Middle frontal gyrus (tissue), 1 donor: ENCODE results near the gene TMTC2.

ENCODE experiments used
- DNase-seq: peaks from one replicate; pipeline ENCODE4 v3.0.0-alpha.2; 2015; ENCODE audit warnings: low spot score; ENCODE audit errors: extremely low spot score

The TMTC2 gene

DNA sequence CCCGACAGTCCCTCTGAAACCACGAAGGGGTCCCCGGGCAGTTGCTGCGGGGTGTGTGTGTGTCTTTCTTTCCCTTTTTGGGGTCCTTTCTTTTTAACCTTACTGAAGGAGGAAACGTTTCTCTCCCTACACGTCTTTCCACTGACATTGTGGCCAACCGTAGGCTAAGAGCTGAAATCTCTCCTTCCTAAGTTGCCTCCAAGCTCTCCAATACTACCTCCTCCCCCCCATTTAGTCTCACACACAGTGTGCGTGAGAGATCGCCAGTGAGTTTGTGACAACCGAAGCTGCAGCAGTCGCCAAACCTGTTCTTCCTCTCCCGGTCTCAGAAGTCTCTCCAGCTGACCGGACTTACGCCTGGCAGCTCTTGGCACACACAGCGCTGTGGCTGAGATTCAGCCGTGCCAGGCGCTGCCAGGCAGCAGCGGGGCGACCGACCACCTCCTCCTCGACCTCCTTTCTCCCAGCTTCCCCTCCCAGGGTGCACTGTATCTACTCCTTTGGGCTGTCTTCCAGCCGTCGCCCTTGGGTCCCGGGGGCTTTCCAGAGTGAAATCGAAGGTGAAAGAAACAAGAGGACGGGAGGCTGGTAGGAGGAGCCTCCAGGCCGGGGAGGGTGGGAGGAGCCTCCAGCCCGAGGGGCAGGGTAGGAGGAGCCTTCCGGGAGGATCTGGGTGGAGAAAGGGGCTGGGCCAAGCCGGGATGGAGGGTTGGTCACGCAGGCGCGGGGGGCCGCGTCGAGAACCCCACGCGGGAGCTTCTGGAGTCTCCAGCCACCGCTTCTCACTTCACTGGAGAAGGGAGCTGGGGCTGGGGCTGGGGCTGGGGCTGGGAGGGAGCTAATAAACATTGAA is at the start of gene TMTC2:
Gene TMTC2, plus strand, starts transcription at position 739 of the 853 bp plus-strand sequence.
- peak; percentile 91 for DNase-seq

- no peak for DNase-seq
These were observed 48.4 kb upstream of the TMTC2 start for GRCh38 chr12:82638324-82638723.

- no peak for DNase-seq
These were observed 41.8 kb upstream of the TMTC2 start for GRCh38 chr12:82644896-82645295.

DNA sequence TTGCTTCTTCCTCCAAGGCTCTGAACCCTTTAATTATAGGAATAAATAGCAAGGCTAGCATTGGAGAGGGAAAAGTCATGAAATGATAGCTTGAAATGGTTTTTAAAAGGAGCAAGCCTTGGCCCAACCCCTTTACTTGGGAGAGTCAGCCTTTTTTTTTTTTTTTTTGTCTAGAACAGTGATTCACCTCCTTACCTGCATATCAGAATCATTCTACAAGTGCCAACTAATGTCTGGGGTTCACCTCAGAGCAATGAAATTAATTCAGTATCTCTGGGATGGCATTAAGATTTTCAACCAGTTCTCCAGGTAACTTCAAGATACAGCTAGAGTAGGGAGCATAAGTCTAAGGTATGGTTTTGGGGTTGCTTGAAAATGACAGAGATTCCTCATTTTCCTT is 41.3 kb upstream of the TMTC2 start:
- no peak for DNase-seq

DNA sequence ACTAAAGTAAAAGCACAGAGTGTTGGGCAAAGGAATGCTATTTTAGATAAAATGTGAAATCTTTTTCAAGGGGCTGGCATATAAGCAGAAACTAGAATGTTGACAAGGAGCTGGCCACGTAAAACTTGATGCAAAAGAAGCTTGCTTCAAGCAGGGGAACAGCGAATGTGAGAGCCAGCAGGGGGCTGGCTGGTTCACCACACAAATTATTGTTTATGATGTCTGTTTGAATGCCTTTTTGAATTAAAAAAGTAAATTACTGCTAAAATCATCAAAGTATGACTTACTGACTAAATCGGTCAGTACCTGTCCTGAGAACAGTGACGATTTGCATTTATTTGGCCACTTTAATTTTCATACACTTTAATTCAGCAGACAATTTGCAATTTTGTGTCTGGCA is 38.9 kb upstream of the TMTC2 start:
- no peak for DNase-seq

GRCh38 chr12:82648259-82648909 is 38.3 kb upstream of the TMTC2 start:
- no peak for DNase-seq

DNA sequence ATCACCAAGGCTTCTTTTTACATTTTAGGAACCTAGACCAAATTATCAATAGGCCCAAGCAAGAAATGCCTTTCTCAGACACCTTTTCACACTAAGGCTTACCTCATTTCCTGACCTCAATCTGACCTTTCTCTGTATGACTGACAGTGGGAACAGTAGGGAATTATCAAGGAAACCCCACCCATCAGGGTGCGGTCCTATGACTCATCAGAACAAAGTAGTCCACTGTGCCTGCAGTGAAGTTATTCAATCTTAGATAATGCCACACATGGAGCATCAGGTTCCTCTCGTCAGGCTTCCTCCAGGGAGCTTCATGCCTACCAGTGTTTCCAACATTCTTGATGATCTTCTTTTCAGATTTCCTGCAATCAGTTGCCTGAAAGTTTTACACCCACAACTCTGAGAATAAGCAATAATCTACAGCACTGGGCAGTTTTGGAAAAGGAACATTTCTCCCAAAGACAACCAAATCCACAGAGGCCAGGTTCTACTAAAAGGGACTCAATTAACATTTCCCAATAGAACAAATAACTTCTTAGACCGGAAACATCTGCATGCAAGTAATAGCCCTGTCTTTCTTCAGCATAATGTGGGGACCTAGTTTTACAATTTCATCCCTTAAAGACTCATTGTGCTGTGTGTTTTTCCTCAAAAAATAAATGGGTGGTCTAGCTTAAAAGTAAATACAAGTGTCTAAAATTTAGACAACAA is 35.9 kb upstream of the TMTC2 start:
- DNase-seq, result no peak

GRCh38 chr12:82651489-82651888 is 35.2 kb upstream of the TMTC2 start:
- DNase-seq, result no peak

GRCh38 chr12:82652071-82652470 is 34.6 kb upstream of the TMTC2 start:
- DNase-seq, result no peak

DNA sequence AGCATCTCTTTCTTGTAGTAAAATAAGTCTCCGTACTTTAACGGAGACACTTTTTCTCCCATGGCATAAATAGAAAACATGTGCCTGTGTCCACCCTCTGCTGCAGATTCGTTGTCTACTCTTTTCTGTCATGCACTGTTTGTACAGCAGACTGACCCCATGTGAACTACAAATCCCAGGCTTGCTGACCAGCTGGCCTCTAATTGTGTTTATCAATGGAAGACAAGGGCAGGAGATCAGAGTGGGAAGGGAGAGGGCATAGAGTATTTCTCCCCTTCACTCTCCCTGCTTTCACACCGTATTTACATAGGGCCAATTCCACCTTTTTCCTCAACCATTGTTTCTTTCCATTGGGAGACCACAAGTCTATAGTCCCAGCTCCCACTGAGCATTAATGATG is 31.0 kb upstream of the TMTC2 start:
- DNase-seq, result no peak

- DNase-seq, result no peak
These were observed 27.1 kb upstream of the TMTC2 start for GRCh38 chr12:82659343-82660207.

DNA sequence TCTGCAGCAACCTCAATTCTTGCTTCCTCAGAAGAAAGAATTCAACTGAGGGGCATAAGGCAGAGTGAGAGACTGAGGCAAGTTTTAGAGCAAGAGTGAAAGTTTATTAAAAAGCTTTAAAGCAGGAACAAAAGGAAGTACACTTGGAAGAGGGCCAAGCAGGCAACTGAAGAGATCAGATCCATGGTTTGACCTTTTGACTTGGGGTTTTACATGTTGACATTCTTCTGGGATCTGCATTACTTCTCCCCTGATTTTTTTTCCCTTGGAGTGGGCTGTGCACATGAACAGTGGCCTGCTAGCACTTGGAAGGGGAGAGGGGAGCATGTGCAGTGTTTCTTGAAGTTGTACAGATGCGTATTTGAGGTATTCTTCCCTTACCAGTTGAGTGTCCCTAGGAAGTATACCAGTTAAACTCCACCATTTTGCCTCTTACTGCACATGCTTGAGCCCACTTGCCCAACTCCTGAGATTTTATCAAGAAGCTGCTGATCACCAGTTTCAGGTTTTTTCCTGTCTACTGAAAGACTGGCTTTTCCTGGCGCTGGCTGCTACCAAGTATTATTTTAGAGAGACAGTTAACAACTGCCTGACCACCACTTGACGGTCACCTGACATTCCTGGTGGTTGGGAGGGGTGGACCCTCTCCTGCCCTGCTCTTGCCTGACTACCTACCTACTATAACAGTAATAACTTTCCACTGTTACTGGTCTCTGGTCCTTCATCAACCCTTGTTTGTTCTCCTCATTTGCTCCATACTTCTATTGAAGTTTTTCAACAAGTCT is 26.0 kb upstream of the TMTC2 start:
- DNase-seq, result no peak

DNA sequence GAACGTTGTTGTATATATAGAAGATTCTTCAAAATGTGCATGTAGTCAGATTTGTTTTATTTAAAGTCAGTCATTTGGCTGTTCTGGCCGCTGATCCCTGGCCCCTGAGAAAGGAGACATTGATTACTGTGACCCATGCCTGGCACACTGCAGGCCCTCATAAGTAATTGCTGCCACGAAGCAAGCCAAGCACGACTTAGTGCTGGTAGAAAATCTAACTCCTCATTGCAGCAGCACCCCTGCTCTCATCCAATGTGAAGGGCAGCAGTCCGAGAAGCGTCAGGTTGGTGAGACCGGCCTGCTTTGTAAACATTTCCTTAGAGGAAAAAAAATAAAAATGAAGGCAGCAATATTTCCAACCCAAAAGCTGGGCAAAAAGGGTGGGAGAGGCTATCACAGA is 22.8 kb upstream of the TMTC2 start:
- no peak for DNase-seq

DNA sequence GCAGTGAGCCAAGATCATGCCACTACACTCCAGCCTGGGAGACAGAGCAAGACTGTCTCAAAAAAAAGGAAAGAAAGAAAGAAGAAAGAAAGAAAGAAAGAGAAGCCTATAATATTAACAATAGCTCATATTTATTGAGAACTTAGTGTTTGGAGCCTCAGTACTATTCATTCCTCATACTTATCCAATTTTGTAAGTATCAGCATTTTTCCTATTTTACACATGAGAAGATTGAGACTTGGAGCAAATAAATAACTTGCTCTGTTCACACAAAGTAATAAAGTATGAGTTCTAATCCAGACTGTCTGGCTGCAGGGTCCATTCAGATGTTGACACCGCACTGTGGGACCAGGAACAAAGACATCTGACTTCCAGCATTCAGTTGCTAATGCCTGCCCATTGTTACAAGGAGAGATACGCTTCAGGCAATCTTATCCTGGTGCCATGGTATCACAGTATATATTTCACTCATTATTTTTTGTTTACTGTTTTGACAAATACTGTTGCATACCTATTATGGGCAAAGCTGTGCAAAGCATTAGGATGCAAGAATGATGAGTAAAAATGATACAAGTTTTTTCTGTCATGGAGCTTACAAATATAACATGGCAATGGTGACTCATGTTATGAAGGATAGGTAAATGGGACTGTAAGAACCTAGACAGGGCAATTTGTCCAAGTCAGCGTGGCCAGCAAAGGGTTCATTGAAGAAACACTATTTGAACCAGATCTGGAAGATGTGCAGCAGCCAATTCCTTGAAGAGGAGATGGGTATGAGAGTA is 21.4 kb upstream of the TMTC2 start:
- DNase-seq, result no peak

GRCh38 chr12:82666830-82667229 is 19.9 kb upstream of the TMTC2 start:
- no peak for DNase-seq

- no peak for DNase-seq
These were observed 15.0 kb upstream of the TMTC2 start for GRCh38 chr12:82671673-82672195.

- no peak for DNase-seq
These were observed 13.8 kb upstream of the TMTC2 start for GRCh38 chr12:82672811-82673495.

DNA sequence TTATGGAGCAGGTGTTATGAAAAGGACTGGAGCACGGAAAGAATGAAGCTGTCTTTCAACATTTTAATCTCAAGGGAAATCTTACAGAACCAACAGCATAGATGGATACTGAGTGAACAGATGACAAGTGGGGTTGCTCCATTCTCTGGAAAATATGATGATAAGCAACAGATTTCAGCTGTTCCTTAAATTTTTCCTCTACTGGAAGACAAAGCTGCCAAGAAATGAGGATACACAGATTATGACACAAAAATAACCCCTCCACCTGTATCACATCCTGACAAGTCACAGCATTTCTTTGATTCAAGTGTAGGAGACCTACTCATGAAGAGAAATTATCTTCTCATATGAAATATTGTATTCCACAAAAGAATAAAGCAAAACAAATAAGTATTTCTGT is 13.0 kb upstream of the TMTC2 start:
- DNase-seq, result no peak

DNA sequence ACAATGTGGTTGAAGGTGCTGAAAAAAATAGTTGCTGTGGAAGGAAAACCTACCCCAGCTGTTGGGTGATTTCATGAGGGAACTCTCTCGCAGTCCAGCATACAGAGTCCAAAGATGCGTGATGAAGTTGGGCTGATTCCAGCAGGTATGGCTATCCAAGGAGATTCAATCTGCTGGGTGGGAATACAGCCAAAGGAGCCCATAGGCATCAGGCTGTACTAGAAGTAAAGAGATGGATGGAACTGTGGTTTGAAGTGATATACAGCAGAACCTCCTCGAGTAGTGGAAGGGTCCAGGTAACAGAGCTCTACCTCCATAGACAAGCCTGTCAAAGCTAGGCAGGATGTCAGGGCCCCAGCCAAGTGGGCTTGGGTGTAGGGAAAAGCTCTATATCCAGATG is 11.5 kb upstream of the TMTC2 start:
- DNase-seq, result no peak
